Liver (tissue), 9 donors: ENCODE data around the gene SHLD1. TPM values are rescaled to one million over a fixed set of nuclear protein-coding genes. Genes with fewer than 3 reads are reported as not detected.

Experiments used
- DNase-seq: peaks from one replicate; pipeline ENCODE4 v3.0.0-alpha.2; 2017; ENCODE audit warnings: low spot score
- H3K27ac ChIP-seq, 2 donors: one replicate each; pipeline ENCODE4 v1.7.0; 2013; ENCODE audit warnings: inconsistent platforms in 2 of 2, low read length in 2 of 2, control low read depth in 1 of 2, low read depth in 1 of 2, mild to moderate bottlenecking in 1 of 2
- H3K27me3 ChIP-seq, 4 donors: one replicate each; pipeline versions ENCODE4 v1.6.1 to v1.7.0; 2013; ENCODE audit warnings: low read length in 3 of 4, inconsistent platforms in 1 of 4, mild to moderate bottlenecking in 1 of 4, moderate library complexity in 1 of 4; ENCODE audit not compliant: control insufficient read depth in 4 of 4, insufficient read depth in 4 of 4
- H3K36me3 ChIP-seq, 4 donors: one replicate each; pipeline versions ENCODE4 v1.6.1 to v1.7.0; 2013; ENCODE audit warnings: low read length in 3 of 4, mild to moderate bottlenecking in 3 of 4, low read depth in 1 of 4, moderate library complexity in 1 of 4; ENCODE audit not compliant: control insufficient read depth in 4 of 4, insufficient read depth in 3 of 4
- H3K4me1 ChIP-seq, 4 donors: one replicate each; pipeline versions ENCODE4 v1.6.1 to v1.7.0; 2013; ENCODE audit warnings: low read length in 3 of 4, mild to moderate bottlenecking in 3 of 4, moderate library complexity in 1 of 4; ENCODE audit not compliant: control insufficient read depth in 4 of 4, insufficient read depth in 4 of 4
- H3K4me3 ChIP-seq, 3 donors: one replicate each; pipeline versions ENCODE4 v1.6.1 to v1.7.0; 2013; ENCODE audit warnings: low read length in 3 of 3, control low read depth in 1 of 3, low read depth in 1 of 3, mild to moderate bottlenecking in 1 of 3
- H3K9ac ChIP-seq, 2 donors: one replicate each; pipeline ENCODE4 v1.7.0; 2013; ENCODE audit warnings: low read length in 2 of 2, mild to moderate bottlenecking in 2 of 2, moderate library complexity in 2 of 2, control low read depth in 1 of 2, low read depth in 1 of 2
- H3K9me3 ChIP-seq, 4 donors: one replicate each; pipeline versions ENCODE4 v1.6.1 to v1.7.0; 2013; ENCODE audit warnings: low read length in 3 of 4; ENCODE audit not compliant: control insufficient read depth in 4 of 4
- EGR1 ChIP-seq, 2 donors: IDR thresholded peaks; 2 replicates each; pipeline ENCODE4 v1.6.1; 2016 to 2018; ENCODE audit warnings: antibody characterized with exemption in 2 of 2, low read depth in 2 of 2
- FOXA1 ChIP-seq: IDR thresholded peaks from 2 replicates; pipeline ENCODE4 v1.6.1; 2016; ENCODE audit warnings: antibody characterized with exemption
- FOXA2 ChIP-seq: IDR thresholded peaks from 2 replicates; pipeline ENCODE4 v1.6.1; 2016; ENCODE audit warnings: antibody characterized with exemption
- GABPA ChIP-seq, 2 donors: IDR thresholded peaks in 1 of 2; conservative IDR thresholded peaks in 1 of 2; 2 replicates each; pipeline ENCODE4 v1.6.1; 2016; ENCODE audit warnings: antibody characterized with exemption in 2 of 2, mild to moderate bottlenecking in 1 of 2, moderate library complexity in 1 of 2
- HNF4A ChIP-seq, 2 donors: conservative IDR thresholded peaks; 2 replicates each; pipeline ENCODE4 v1.6.1; 2016; ENCODE audit warnings: antibody characterized with exemption in 2 of 2, mild to moderate bottlenecking in 2 of 2
- HNF4G ChIP-seq: IDR thresholded peaks from 2 replicates; pipeline ENCODE4 v1.6.1; 2016; ENCODE audit warnings: antibody characterized with exemption
- JUND ChIP-seq, 2 donors: IDR thresholded peaks; 2 replicates each; pipeline ENCODE4 v1.6.1; 2016; ENCODE audit warnings: antibody characterized with exemption in 2 of 2
- NR2F2 ChIP-seq: IDR thresholded peaks from 2 replicates; pipeline ENCODE4 v1.6.1; 2016; ENCODE audit warnings: antibody characterized with exemption
- RXRA ChIP-seq, 2 donors: IDR thresholded peaks; 2 replicates each; pipeline ENCODE4 v1.6.1; 2017 to 2018; ENCODE audit warnings: antibody characterized with exemption in 2 of 2, mild to moderate bottlenecking in 1 of 2
- SP1 ChIP-seq: IDR thresholded peaks from 2 replicates; pipeline ENCODE4 v1.6.1; 2018; ENCODE audit warnings: antibody characterized with exemption, mild to moderate bottlenecking
- TAF1 ChIP-seq: conservative IDR thresholded peaks from 2 replicates; pipeline ENCODE4 v1.6.1; 2016; ENCODE audit warnings: antibody characterized with exemption, mild to moderate bottlenecking
- YY1 ChIP-seq: IDR thresholded peaks from 2 replicates; pipeline ENCODE4 v1.6.1; 2016; ENCODE audit warnings: antibody characterized with exemption, mild to moderate bottlenecking
- WGBS: extraction: QIAGEN DNeasy Blood & Tissue Kit; methylation state at CpG from one replicate; pipeline ENCODE4 v1.1.7; 2013; 5-methylcytosine and 5-hydroxymethylcytosine counted together
- polyA plus RNA-seq, 2 donors: library from polyadenylated mRNA; stranded (reverse) in 1 of 2; unstranded in 1 of 2; fragments of 200-250 nt in 1 of 2; fragments of >200 nt in 1 of 2; fragmentation: Nextera tagmentation in 1 of 2; extraction: Ambion mirVana in 1 of 2; gene quantifications; one replicate each; pipeline versions ENCODE4 v1.2.1 to v1.2.3, GENCODE V29; 2013 to 2015
- total RNA-seq, 2 donors: library from RNA; depleted of rRNA; stranded (reverse); fragments of >200 nt; gene quantifications; one replicate each; pipeline ENCODE4 v1.2.3, GENCODE V29; 2014
- TF ChIP-seq, protein P1 (sequence below): IDR thresholded peaks from 2 replicates; pipeline ENCODE4 v1.6.1; 2016; ENCODE audit warnings: antibody characterized with exemption
- TF ChIP-seq, protein P2 (sequence below): IDR thresholded peaks from 2 replicates; pipeline ENCODE4 v1.6.1; 2016; ENCODE audit warnings: antibody characterized with exemption
- TF ChIP-seq, protein P3 (sequence below): IDR thresholded peaks from 2 replicates; pipeline ENCODE4 v1.6.1; 2016; ENCODE audit warnings: antibody characterized with exemption, mild to moderate bottlenecking
- TF ChIP-seq, protein P4 (sequence below): fragments of 150-350 bp; IDR thresholded peaks from 2 replicates; pipeline ENCODE4 v1.5.1; 2017; ENCODE audit warnings: improper control_type of control experiment, low read depth, low read length; ENCODE audit not compliant: missing input control
- TF ChIP-seq, protein P5 (sequence below): IDR thresholded peaks from 2 replicates; pipeline ENCODE4 v1.6.1; 2016; ENCODE audit warnings: antibody characterized with exemption
- donor health status: healthy.
- donor health status: healthy.
- donor health status: healthy.
- donor health status: healthy.
- donor health status: healthy.

SHLD1 gene
- total and polyA plus RNA-seq, 4 donors = 0.92 to 5.0 (median 2.0) TPM

DNA sequence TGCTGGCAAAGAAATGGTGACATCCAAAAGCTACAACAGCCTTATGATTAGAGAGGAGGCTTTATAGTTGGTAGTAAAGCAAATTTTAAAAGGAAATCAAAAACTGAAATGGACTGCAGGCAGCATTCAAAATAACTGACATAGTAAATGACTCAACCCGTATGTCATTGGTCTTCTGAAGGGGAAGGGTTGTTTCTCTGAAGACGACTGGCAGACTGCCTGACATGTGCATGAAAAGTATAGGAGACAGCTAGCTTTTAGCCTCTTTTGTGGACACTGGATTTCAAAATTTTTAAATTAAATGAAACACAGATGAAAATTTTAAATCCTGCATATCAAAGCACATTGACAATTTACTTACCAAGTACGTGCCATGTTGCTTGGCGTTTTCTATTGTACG is 109.4 kb downstream of the SHLD1 start:
- no peak for DNase-seq
- Histone ChIP-seq H3K4me3 (no peak overlapping the region), H3K4me1 (no peaks in the 10 kb centered on the region), H3K27ac (no peak overlapping the region), H3K9me3 (peaks cover 0 to 4% (median 0%) of the 10 kb centered on the region in 4 donors), H3K36me3 (no peaks in the 10 kb centered on the region), H3K27me3 (no peaks in the 10 kb centered on the region), H3K9ac (no peak overlapping the region)
- TF ChIP-seq FOXA2 (no peak), JUND (IDR thresholded peaks at IDR 0.05) (no peak)
- TF ChIP-seq, protein P1, sequence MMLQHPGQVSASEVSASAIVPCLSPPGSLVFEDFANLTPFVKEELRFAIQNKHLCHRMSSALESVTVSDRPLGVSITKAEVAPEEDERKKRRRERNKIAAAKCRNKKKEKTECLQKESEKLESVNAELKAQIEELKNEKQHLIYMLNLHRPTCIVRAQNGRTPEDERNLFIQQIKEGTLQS = no peak
- 80% methylated on average over 5 of the region's 5 CpGs for WGBS

DNA sequence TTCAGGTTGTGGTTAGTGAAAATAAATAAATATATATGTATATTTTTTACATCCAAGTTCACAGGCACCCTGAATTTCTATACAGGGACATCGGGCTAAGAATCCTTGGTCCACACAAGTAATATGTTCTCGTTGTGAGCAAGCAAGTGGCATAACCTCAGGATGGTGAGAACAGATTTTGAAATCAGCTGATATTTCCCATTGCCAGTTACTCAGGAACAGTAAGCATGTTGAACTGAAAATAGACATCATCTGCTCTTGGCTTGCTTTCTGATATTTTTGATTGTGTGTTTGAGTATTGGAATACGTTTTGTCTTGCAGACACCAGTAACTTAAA is 112.5 kb downstream of the SHLD1 start:
- Histone ChIP-seq H3K4me3 (no peak overlapping the region), H3K27me3 (no peaks in the 10 kb centered on the region), H3K4me1 (no peaks in the 10 kb centered on the region), H3K9me3 (no peaks in the 10 kb centered on the region), H3K9ac (no peak overlapping the region), H3K36me3 (no peaks in the 10 kb centered on the region), H3K27ac (no peak overlapping the region)
- no peak for TF ChIP-seq FOXA2
- no peak for TF ChIP-seq GABPA (IDR thresholded peaks at IDR 0.05 in 1 of 2, conservative IDR thresholded peaks at IDR 0.05 in 1 of 2)
- TF ChIP-seq, protein P2, sequence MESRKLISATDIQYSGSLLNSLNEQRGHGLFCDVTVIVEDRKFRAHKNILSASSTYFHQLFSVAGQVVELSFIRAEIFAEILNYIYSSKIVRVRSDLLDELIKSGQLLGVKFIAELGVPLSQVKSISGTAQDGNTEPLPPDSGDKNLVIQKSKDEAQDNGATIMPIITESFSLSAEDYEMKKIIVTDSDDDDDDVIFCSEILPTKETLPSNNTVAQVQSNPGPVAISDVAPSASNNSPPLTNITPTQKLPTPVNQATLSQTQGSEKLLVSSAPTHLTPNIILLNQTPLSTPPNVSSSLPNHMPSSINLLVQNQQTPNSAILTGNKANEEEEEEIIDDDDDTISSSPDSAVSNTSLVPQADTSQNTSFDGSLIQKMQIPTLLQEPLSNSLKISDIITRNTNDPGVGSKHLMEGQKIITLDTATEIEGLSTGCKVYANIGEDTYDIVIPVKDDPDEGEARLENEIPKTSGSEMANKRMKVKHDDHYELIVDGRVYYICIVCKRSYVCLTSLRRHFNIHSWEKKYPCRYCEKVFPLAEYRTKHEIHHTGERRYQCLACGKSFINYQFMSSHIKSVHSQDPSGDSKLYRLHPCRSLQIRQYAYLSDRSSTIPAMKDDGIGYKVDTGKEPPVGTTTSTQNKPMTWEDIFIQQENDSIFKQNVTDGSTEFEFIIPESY = no peak
- TF ChIP-seq NR2F2 = no peak
- TF ChIP-seq JUND (IDR thresholded peaks at IDR 0.05) = no peak
- no peak for TF ChIP-seq FOXA1
- no peak for TF ChIP-seq SP1
- TF ChIP-seq, protein P3, sequence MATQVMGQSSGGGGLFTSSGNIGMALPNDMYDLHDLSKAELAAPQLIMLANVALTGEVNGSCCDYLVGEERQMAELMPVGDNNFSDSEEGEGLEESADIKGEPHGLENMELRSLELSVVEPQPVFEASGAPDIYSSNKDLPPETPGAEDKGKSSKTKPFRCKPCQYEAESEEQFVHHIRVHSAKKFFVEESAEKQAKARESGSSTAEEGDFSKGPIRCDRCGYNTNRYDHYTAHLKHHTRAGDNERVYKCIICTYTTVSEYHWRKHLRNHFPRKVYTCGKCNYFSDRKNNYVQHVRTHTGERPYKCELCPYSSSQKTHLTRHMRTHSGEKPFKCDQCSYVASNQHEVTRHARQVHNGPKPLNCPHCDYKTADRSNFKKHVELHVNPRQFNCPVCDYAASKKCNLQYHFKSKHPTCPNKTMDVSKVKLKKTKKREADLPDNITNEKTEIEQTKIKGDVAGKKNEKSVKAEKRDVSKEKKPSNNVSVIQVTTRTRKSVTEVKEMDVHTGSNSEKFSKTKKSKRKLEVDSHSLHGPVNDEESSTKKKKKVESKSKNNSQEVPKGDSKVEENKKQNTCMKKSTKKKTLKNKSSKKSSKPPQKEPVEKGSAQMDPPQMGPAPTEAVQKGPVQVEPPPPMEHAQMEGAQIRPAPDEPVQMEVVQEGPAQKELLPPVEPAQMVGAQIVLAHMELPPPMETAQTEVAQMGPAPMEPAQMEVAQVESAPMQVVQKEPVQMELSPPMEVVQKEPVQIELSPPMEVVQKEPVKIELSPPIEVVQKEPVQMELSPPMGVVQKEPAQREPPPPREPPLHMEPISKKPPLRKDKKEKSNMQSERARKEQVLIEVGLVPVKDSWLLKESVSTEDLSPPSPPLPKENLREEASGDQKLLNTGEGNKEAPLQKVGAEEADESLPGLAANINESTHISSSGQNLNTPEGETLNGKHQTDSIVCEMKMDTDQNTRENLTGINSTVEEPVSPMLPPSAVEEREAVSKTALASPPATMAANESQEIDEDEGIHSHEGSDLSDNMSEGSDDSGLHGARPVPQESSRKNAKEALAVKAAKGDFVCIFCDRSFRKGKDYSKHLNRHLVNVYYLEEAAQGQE = no peak
- TF ChIP-seq TAF1 = no peak
- no peak for TF ChIP-seq EGR1 (IDR thresholded peaks at IDR 0.05; ENCODE audit: low read depth in 2 of 2)
- TF ChIP-seq HNF4A (conservative IDR thresholded peaks at IDR 0.05) = no peak
- no peak for TF ChIP-seq YY1
- no peak for TF ChIP-seq RXRA (IDR thresholded peaks at IDR 0.05)
- no peak for TF ChIP-seq HNF4G
- TF ChIP-seq, protein P4, sequence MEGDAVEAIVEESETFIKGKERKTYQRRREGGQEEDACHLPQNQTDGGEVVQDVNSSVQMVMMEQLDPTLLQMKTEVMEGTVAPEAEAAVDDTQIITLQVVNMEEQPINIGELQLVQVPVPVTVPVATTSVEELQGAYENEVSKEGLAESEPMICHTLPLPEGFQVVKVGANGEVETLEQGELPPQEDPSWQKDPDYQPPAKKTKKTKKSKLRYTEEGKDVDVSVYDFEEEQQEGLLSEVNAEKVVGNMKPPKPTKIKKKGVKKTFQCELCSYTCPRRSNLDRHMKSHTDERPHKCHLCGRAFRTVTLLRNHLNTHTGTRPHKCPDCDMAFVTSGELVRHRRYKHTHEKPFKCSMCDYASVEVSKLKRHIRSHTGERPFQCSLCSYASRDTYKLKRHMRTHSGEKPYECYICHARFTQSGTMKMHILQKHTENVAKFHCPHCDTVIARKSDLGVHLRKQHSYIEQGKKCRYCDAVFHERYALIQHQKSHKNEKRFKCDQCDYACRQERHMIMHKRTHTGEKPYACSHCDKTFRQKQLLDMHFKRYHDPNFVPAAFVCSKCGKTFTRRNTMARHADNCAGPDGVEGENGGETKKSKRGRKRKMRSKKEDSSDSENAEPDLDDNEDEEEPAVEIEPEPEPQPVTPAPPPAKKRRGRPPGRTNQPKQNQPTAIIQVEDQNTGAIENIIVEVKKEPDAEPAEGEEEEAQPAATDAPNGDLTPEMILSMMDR = no peak
- TF ChIP-seq, protein P5, sequence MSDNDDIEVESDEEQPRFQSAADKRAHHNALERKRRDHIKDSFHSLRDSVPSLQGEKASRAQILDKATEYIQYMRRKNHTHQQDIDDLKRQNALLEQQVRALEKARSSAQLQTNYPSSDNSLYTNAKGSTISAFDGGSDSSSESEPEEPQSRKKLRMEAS = no peak
- WGBS = 39% methylated on average over 3 of the region's 3 CpGs
- DNase-seq = no peak
